ENCODE measurements around the gene MIA2. TPM values are rescaled to one million over a fixed set of nuclear protein-coding genes. Genes with fewer than 3 reads are reported as not detected.

Gene MIA2
- total RNA-seq (2011; cell fraction: chromatin; rRNA removed; ENCODE audit: low replicate concordance): 7.1 and 20.8 TPM in 2 replicates
- total RNA-seq (2011; cell fraction: nucleolus; rRNA removed): 5.3 and 8.0 TPM in 2 replicates
- 12.2 and 17.0 TPM in 2 replicates for total RNA-seq (2011; cell fraction: nucleoplasm; rRNA removed)
- total RNA-seq (2014; rRNA removed): 6.9 and 7.2 TPM in 2 replicates
- total RNA-seq (2014; rRNA removed; fragmentation: Illumina TruSeq; extraction: Trizol): 17.0 and 18.9 TPM in 2 replicates
- 11.8 and 13.6 TPM in 2 replicates for total RNA-seq (2015; rRNA removed; fragmentation: Illumina TruSeq; extraction: Trizol)
- 10.4 and 12.8 TPM in 2 replicates for total RNA-seq (2021)
- 12.3 and 13.0 TPM in 2 replicates for polyA plus RNA-seq (2011; rRNA removed)
- polyA plus RNA-seq (2011; cell fraction: cytosol; rRNA removed): 6.4 and 8.1 TPM in 2 replicates
- polyA plus RNA-seq (2011; cell fraction: nucleus; rRNA removed): 10.6 and 11.1 TPM in 2 replicates
- polyA plus RNA-seq (2012): 7.3 and 17.5 TPM in 2 replicates
- polyA plus RNA-seq (2014; fragmentation: Illumina TruSeq; extraction: Trizol): 18.3 and 21.8 TPM in 2 replicates
- polyA plus RNA-seq (2014; fragmentation: Nextera tagmentation; extraction: Ambion mirVana): 10 to 100 TPM in 1 of 2 experiments, 1 to 10 TPM in 1; 6.0 to 11.5 TPM
- 11.8 and 12.2 TPM in 2 replicates for polyA plus RNA-seq (2014; rRNA removed)
- 8.6 and 10.0 TPM in 2 replicates for polyA minus RNA-seq (2011; rRNA and poly(A)+ RNA removed)
- polyA minus RNA-seq (2011; cell fraction: cytosol; rRNA and poly(A)+ RNA removed): 4.2 and 5.0 TPM in 2 replicates
- 5.0 and 7.9 TPM in 2 replicates for polyA minus RNA-seq (2011; cell fraction: nucleus; rRNA and poly(A)+ RNA removed)
- percentile 60 among the genes with signal in this experiment for Bru-seq, nascent RNA
- BruChase-seq, experiment 1, labeled RNA remaining after a 2-hour chase: percentile 69 among the genes with signal in this experiment
- BruChase-seq, experiment 2, labeled RNA remaining after a 6-hour chase: percentile 68 among the genes with signal in this experiment
- long read RNA-seq, experiment 1, partial matches to known transcripts: 3 of 36 reads
- long read RNA-seq, experiment 1, other reads (novel, unspliced or antisense): 33 of 36 reads
- long read RNA-seq, experiment 2, partial matches to known transcripts: 1 of 5 reads
- long read RNA-seq, experiment 2, other reads (novel, unspliced or antisense): 3 of 5 reads
- long read RNA-seq, experiment 3, partial matches to known transcripts: 0 of 4 reads
- long read RNA-seq, experiment 3, other reads (novel, unspliced or antisense): 4 of 4 reads

- no peak for DNase-seq (ENCODE audit: extremely low read depth in 1 of 4, low spot score in 3 of 4)
- H3K9me1 ChIP-seq (ENCODE audit: control insufficient read depth, insufficient read depth, low read length): no peaks in the 10 kb centered on the region
- no peak within 1 kb of the TSS for H3K27ac ChIP-seq (ENCODE audit: extremely low read depth, low read depth, low read length)
- POLR2A ChIA-PET: no interaction called here
- no peak within 1 kb of the TSS for H3K4me3 ChIP-seq
- no TSS peak for BruUV-seq (replicated peaks)
- no peak for ATAC-seq
- H3K79me2 ChIP-seq (ENCODE audit: control insufficient read depth, insufficient read depth, low read length): no peaks in the 10 kb centered on the region
- H3K4me1 ChIP-seq (replicated peaks in 1 of 2; ENCODE audit: control insufficient read depth in 2 of 2, insufficient read depth in 2 of 2, low read length in 2 of 2): peaks cover 0 to 10% of the 10 kb centered on the region in 2 experiments; a peak in 3 of 5 replicates
- H4K20me1 ChIP-seq (replicated peaks; ENCODE audit: control insufficient read depth, insufficient read depth, low read length): no peaks in the 10 kb centered on the region
- H3K36me3 ChIP-seq (ENCODE audit: control insufficient read depth, insufficient read depth, low read length): no peaks in the 10 kb centered on the region
- 78% methylated on average over 7 of the region's 7 CpGs for WGBS (ENCODE audit: insufficient coverage, low coverage, missing lambda C conversion rate)
- CTCF ChIA-PET (ENCODE audit: low intra/inter-chr PET ratio): no interaction called here
- no peak within 1 kb of the TSS for H3K4me2 ChIP-seq (ENCODE audit: insufficient read depth, low read length)
- 0 out of 2 replicates have a peak within 1 kb of the TSS, but pooled peaks have one; percentile 14 for H2AFZ ChIP-seq (ENCODE audit: low read depth, low read length)
- intact Hi-C loops (cut with micrococcal nuclease) (no loop called here), in situ Hi-C loops (cut with MboI) (no loop called here)
- H3K9ac ChIP-seq (ENCODE audit: insufficient read depth in 1 of 2, low read depth in 2 of 2, low read length in 2 of 2): no peak within 1 kb of the TSS
- no peaks in the 10 kb centered on the region for H3K27me3 ChIP-seq (ENCODE audit: control insufficient read depth in 2 of 2, insufficient read depth in 2 of 2, low read length in 2 of 2)
- H3K9me3 ChIP-seq (replicated peaks; ENCODE audit: control insufficient read depth, insufficient read depth, low read depth, low read length): no peaks in the 10 kb centered on the region
- no peak for FAIRE-seq
- TF ChIP-seq PPARD (CRISPR knock-in tag; IDR thresholded peaks at IDR 0.05) (no peak), MEF2D (tag; conservative IDR thresholded peaks at IDR 0.05; ENCODE audit: low read depth) (no peak), ZFX (CRISPR knock-in tag; IDR thresholded peaks at IDR 0.05) (no peak), ZNF583 (CRISPR knock-in tag; IDR thresholded peaks at IDR 0.05) (no peak), REST (IDR thresholded peaks at IDR 0.05; ENCODE audit: borderline replicate concordance) (no peak), REST (CRISPR knock-in tag; IDR thresholded peaks at IDR 0.05; ENCODE audit: low read depth) (no peak), ZNF184 (CRISPR knock-in tag; IDR thresholded peaks at IDR 0.05) (no peak)
These were observed at the start of gene MIA2 for GRCh38 chr14:39233680-39234326. Gene MIA2 (plus strand): TSS chr14:39233915. CDS start chr14:39234115, 200 bp downstream.
